Subcutaneous preadipocyte (primary cell): ENCODE data around the gene EEF1A1. TPM values are rescaled to one million over a fixed set of nuclear protein-coding genes. Genes with fewer than 3 reads are reported as not detected.

Source experiments
- small RNA-seq: library from RNA; depleted of rRNA; stranded (forward); fragments of <200 nt; gene quantifications from one replicate; pipeline ENCODE3, GENCODE V24; 2012
- total RNA-seq: library from RNA; depleted of rRNA; stranded (reverse); fragments of >200 nt; gene quantifications from 2 replicates; pipeline ENCODE4 v1.2.3, GENCODE V29; 2012

Gene EEF1A1
- 15,360 and 18,533 TPM in 2 replicates for total RNA-seq

GRCh38 chr6:73520688-73521350 is at the start of gene EEF1A1:
Gene EEF1A1, minus strand, starts transcription at chr6:73521032. Its CDS starts 1,006 bp downstream, at chr6:73520026.

Small RNAs within 50 kb of the gene (small RNA-seq; reads per million reads assigned to genes)
- gene AL603910.2 = not detected
- not detected for gene RN7SL827P

Other genes starting within 250 kb of the EEF1A1 start
- not detected in 2 replicates for gene DPPA5, start 166.8 kb downstream of the EEF1A1 start, total RNA-seq
- gene KHDC3L, start 158.4 kb downstream of the EEF1A1 start, total RNA-seq = not detected in 2 replicates
- not detected in 2 replicates for gene OOEP, start 151.1 kb downstream of the EEF1A1 start, total RNA-seq
- 0.39 and 0.73 TPM in 2 replicates for gene DDX43, start 126.2 kb downstream of the EEF1A1 start, total RNA-seq
- 3.3 and 10.9 TPM in 2 replicates for gene CGAS, start 68.7 kb downstream of the EEF1A1 start, total RNA-seq
- gene MTO1, start 59.3 kb downstream of the EEF1A1 start, total RNA-seq = 32.0 and 38.3 TPM in 2 replicates
- gene SLC17A5, start 133.0 kb upstream of the EEF1A1 start, total RNA-seq = 29.0 and 31.9 TPM in 2 replicates
- 79.4 and 100 TPM in 2 replicates for gene CD109, start 175.2 kb upstream of the EEF1A1 start, total RNA-seq